ENCODE data around the gene OPHN1. TPM values are rescaled to one million over a fixed set of nuclear protein-coding genes. Genes with fewer than 3 reads are reported as not detected.

The OPHN1 gene
- polyA plus RNA-seq, 3 donors = 0.20 to 0.82 (median 0.73) TPM

GRCh38 chrX:68232206-68232605, 201.1 kb downstream of the OPHN1 start:
- no peak overlapping the region for H2AFZ ChIP-seq (ENCODE audit: insufficient read depth, low read depth, low read length, poor library complexity, severe bottlenecking)
- no peak for TF ChIP-seq CTCF (IDR thresholded peaks at IDR 0.05)
- no peaks in the 10 kb centered on the region for H3K4me1 ChIP-seq (ENCODE audit: control insufficient read depth in 1 of 2, insufficient read depth in 2 of 2, low read length in 2 of 2)
- H3K4me3 ChIP-seq (replicated peaks in 1 of 3; ENCODE audit: low read depth in 2 of 3, low read length in 3 of 3) = no peak overlapping the region
- no peak overlapping the region for H3K27ac ChIP-seq (ENCODE audit: low read depth in 1 of 2, low read length in 2 of 2)
- H3K4me2 ChIP-seq (replicated peaks; ENCODE audit: extremely low read depth, low read length, poor library complexity, severe bottlenecking) = no peak overlapping the region
- no peak for DNase-seq
- H3K4me1 Mint-ChIP-seq = no peaks in the 10 kb centered on the region
- intact Hi-C loops (cut with micrococcal nuclease) = no loop called here
- H4K20me1 ChIP-seq (ENCODE audit: insufficient read depth, low read length) = no peaks in the 10 kb centered on the region
- no peak overlapping the region for H3K27ac Mint-ChIP-seq
- no peaks in the 10 kb centered on the region for H3K36me3 ChIP-seq (replicated peaks in 1 of 2; ENCODE audit: control insufficient read depth in 1 of 2, insufficient read depth in 2 of 2, low read length in 2 of 2)
- H3K27me3 ChIP-seq (ENCODE audit: control insufficient read depth in 2 of 2, insufficient read depth in 2 of 2, low read length in 2 of 2) = no peaks in the 10 kb centered on the region
- H3K9me3 Mint-ChIP-seq = peaks cover 0 to 3% (median 1%) of the 10 kb centered on the region in 7 donors
- no peaks in the 10 kb centered on the region for H3K79me2 ChIP-seq (ENCODE audit: insufficient read depth, low read length)
- peaks cover 0 to 6% (median 0%) of the 10 kb centered on the region in 3 donors for H3K27me3 Mint-ChIP-seq (ENCODE audit: low read depth in 3 of 3)
- H3K9ac ChIP-seq (ENCODE audit: insufficient read depth, low read length, poor library complexity, severe bottlenecking) = no peak overlapping the region
- no peaks in the 10 kb centered on the region for H3K9me3 ChIP-seq (replicated peaks in 1 of 2; ENCODE audit: control insufficient read depth in 1 of 2, insufficient read depth in 1 of 2, low read length in 2 of 2)
- H3K4me3 Mint-ChIP-seq = no peak overlapping the region
- no peaks in the 10 kb centered on the region for H3K36me3 Mint-ChIP-seq
- no CpG with 5 or more reads among the region's 5 CpGs for WGBS (ENCODE audit: insufficient coverage)

GRCh38 chrX:68209008-68209407, 224.3 kb downstream of the OPHN1 start:
- H3K36me3 ChIP-seq (replicated peaks in 1 of 2; ENCODE audit: control insufficient read depth in 1 of 2, insufficient read depth in 2 of 2, low read length in 2 of 2) = no peaks in the 10 kb centered on the region
- Mint-ChIP-seq H3K27ac (no peak overlapping the region), H3K27me3 (ENCODE audit: low read depth in 3 of 3) (peaks cover 0 to 5% (median 0%) of the 10 kb centered on the region in 3 donors), H3K4me1 (peaks cover 12% of the 10 kb centered on the region), H3K4me3 (no peak overlapping the region), H3K9me3 (peaks cover 0 to 4% (median 0%) of the 10 kb centered on the region in 7 donors), H3K36me3 (peaks cover 0 to 1% of the 10 kb centered on the region in 2 donors)
- no peak for TF ChIP-seq CTCF (IDR thresholded peaks at IDR 0.05)
- H3K79me2 ChIP-seq (ENCODE audit: insufficient read depth, low read length) = no peaks in the 10 kb centered on the region
- WGBS (ENCODE audit: insufficient coverage) = no CpG with 5 or more reads among the region's 1 CpG
- DNase-seq = no peak
- H3K27me3 ChIP-seq (ENCODE audit: control insufficient read depth in 2 of 2, insufficient read depth in 2 of 2, low read length in 2 of 2) = no peaks in the 10 kb centered on the region
- intact Hi-C loops (cut with micrococcal nuclease) = no loop called here
- H3K9ac ChIP-seq (ENCODE audit: insufficient read depth, low read length, poor library complexity, severe bottlenecking) = no peak overlapping the region
- H3K4me1 ChIP-seq (ENCODE audit: control insufficient read depth in 1 of 2, insufficient read depth in 2 of 2, low read length in 2 of 2) = peaks cover 9 to 11% of the 10 kb centered on the region in 2 donors
- no peak overlapping the region for H2AFZ ChIP-seq (ENCODE audit: insufficient read depth, low read depth, low read length, poor library complexity, severe bottlenecking)
- H3K9me3 ChIP-seq (replicated peaks in 1 of 2; ENCODE audit: control insufficient read depth in 1 of 2, insufficient read depth in 1 of 2, low read length in 2 of 2) = no peaks in the 10 kb centered on the region
- no peak overlapping the region for H3K27ac ChIP-seq (ENCODE audit: low read depth in 1 of 2, low read length in 2 of 2)
- no peak overlapping the region for H3K4me2 ChIP-seq (replicated peaks; ENCODE audit: extremely low read depth, low read length, poor library complexity, severe bottlenecking)
- H4K20me1 ChIP-seq (ENCODE audit: insufficient read depth, low read length) = no peaks in the 10 kb centered on the region
- no peak overlapping the region for H3K4me3 ChIP-seq (replicated peaks in 1 of 3; ENCODE audit: low read depth in 2 of 3, low read length in 3 of 3)

Measured in CD14-positive monocyte (primary cell).